Heart left ventricle (tissue), 16 donors: Measurements from ENCODE around the gene BCAN. TPM values are rescaled to one million over a fixed set of nuclear protein-coding genes. Genes with fewer than 3 reads are reported as not detected.

Experiments used
- ATAC-seq, 4 donors: fragments of 200-7000 bp; cut with Tn5 transposase; one replicate each; pipeline ENCODE4 v1.9.1; 2020 to 2022; ENCODE audit warnings: moderate library complexity in 4 of 4, mild to moderate bottlenecking in 3 of 4, moderate number of reproducible peaks in 1 of 4
- DNase-seq, 5 donors: peaks; one replicate each; pipeline ENCODE4 v3.0.0-alpha.2; 2020
- H3K27ac ChIP-seq, 12 donors: fragments of 200-600 bp; sonication (generic) in 4 of 12; one replicate each; pipeline versions ENCODE4 v1.5.0 to v1.8.0; 2016 to 2022; ENCODE audit warnings: mild to moderate bottlenecking in 2 of 12
- H3K27me3 ChIP-seq, 9 donors: fragments of 200-600 bp; sonication (generic) in 2 of 9; one replicate each; pipeline versions ENCODE4 v1.5.1 to v1.8.0; 2016 to 2022; ENCODE audit warnings: mild to moderate bottlenecking in 3 of 9
- H3K36me3 ChIP-seq, 9 donors: fragments of 200-600 bp; sonication (generic) in 2 of 9; one replicate each; pipeline versions ENCODE4 v1.5.0 to v1.8.0; 2018 to 2022; ENCODE audit warnings: mild to moderate bottlenecking in 2 of 9
- H3K4me1 ChIP-seq, 12 donors: fragments of 200-600 bp; sonication (generic) in 4 of 12; one replicate each; pipeline versions ENCODE4 v1.5.0 to v1.8.0; 2016 to 2022; ENCODE audit warnings: mild to moderate bottlenecking in 3 of 12
- H3K4me3 ChIP-seq, 12 donors: fragments of 200-600 bp; sonication (generic) in 4 of 12; one replicate each; pipeline versions ENCODE4 v1.5.0 to v1.8.0; 2017 to 2022; ENCODE audit warnings: mild to moderate bottlenecking in 9 of 12, moderate library complexity in 4 of 12
- H3K9me3 ChIP-seq, 12 donors: fragments of 200-600 bp; sonication (generic) in 4 of 12; one replicate each; pipeline versions ENCODE4 v1.5.0 to v1.8.0; 2016 to 2022; ENCODE audit warnings: mild to moderate bottlenecking in 1 of 12
- POLR2A ChIP-seq, 2 donors: fragments of 450-650 bp; IDR thresholded peaks; one replicate each; pipeline ENCODE4 v1.6.1; 2017; ENCODE audit warnings: antibody characterized with exemption in 2 of 2, mild to moderate bottlenecking in 2 of 2, moderate library complexity in 2 of 2
- WGBS, 4 donors: extraction: QIAGEN DNeasy Blood & Tissue Kit in 2 of 4; methylation state at CpG; one replicate each; pipeline versions ENCODE4 v1.1.5 to v1.1.7; 2013 to 2018; 5-methylcytosine and 5-hydroxymethylcytosine counted together
- intact Hi-C, 10 donors: fragments of 100-400 bp; cut with DNase I; formaldehyde crosslinking; loops; one replicate each; pipeline versions ENCODE4 v1.11.1 to v1.14.2; 2022
- polyA plus RNA-seq, 2 donors: library from polyadenylated mRNA; stranded (reverse); fragments of 200-250 nt; gene quantifications; one replicate each; pipeline ENCODE4 v1.2.3, GENCODE V29; 2013
- total RNA-seq, 9 donors: library from RNA; depleted of rRNA in 2 of 9; stranded (reverse); fragments of >200 nt in 2 of 9; fragmentation: NEBNext Ultra II Directional in 3 of 9; extraction: Animal tissue kit (Norgen Biotek cat#: 25700) in 3 of 9; gene quantifications; one replicate each; pipeline versions ENCODE4 v1.1.0 to v1.2.4, GENCODE V29; 2016 to 2023
- TF ChIP-seq, protein P1 (sequence below), 12 donors: fragments of 200-600 bp; sonication (generic) in 4 of 12; IDR thresholded peaks; one replicate each; pipeline versions ENCODE4 v1.5.0 to v1.8.0; 2018 to 2022; ENCODE audit warnings: antibody characterized with exemption in 12 of 12, mild to moderate bottlenecking in 5 of 12
- donor health status: ischemic (EF 13 %, LVEDD 7.1; RV severe dilation, severe dysfunction).
- donor health status: healthy with polysubstance abuse.
- donor health status: DM: no; HTN: yes; CAD: no.
- donor health status: DM: no; HTN: no; CAD: no.
- donor health status: ischemic (EF 25% LVEDD 6.9; RV normal size, moderate dysfunction).
- donor health status: ischemic (EF 25% LVEDD 5.7; RV mildly dilated, moderate dysfunction).
- donor health status: healthy.
- donor health status: DM: yes; HTN: yes; CAD: no.
- donor health status: ischemic (EF 35%, LVEDD 5.7; RV mildly dilated, moderate dysfunction).
- donor health status: nonischemic (EF 11% LVEDD 7.7; RV severe dilation, severe dysfunction).
- donor health status: DM: yes; HTN: yes; CAD: no.
- donor health status: PGD.
- donor health status: ischemic (EF 29% LVEDD 5.4; RV normal size, mild dysfunction).
- donor health status: nonischemic (EF 23%, LVEDD 6.1; RV moderate dilation, normal function).

The BCAN gene
- total and polyA plus RNA-seq, 11 donors = 0.09 to 0.27 (median 0.13) TPM; not detected in 5

DNA sequence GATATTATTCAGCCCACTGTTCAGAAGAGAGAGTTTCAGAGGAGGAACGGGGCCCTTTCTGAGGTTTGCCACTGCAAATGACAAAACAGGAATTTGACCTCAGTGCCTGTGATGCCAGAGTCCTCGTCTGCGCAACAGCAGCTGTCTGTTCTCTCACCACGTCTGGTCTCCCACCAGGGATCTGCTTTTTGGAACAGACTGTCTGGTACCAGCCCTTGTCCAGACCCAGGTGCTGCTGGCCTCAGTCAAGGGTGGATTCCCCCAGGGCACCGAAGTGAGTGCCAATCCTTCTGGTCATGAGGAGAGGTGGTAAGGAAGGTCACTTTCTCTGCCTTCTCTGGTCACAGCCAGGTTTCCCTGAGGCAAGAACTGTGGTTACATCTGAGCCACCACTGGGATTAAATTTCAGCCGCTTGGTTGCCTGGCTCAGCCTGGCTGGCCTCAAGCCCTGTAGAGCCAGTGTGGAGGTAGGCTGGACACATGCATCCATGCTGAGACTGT is 2.3 kb upstream of the BCAN start:
- Histone ChIP-seq H3K27ac (no peak overlapping the region), H3K9me3 (no peaks in the 10 kb centered on the region), H3K36me3 (no peaks in the 10 kb centered on the region), H3K27me3 (peaks cover 24 to 88% (median 51%) of the 10 kb centered on the region in 9 donors), H3K4me1 (peaks cover 0 to 19% (median 13%) of the 10 kb centered on the region in 12 donors), H3K4me3 (no peak overlapping the region)
- ATAC-seq (no peak), DNase-seq (no peak)
- 60 to 63% (median 61%) methylated on average over 6 of the region's 6 CpGs for WGBS, 4 donors
- intact Hi-C loops = no loop called here
- TF ChIP-seq POLR2A (IDR thresholded peaks at IDR 0.05) = no peak
- TF ChIP-seq, protein P1, sequence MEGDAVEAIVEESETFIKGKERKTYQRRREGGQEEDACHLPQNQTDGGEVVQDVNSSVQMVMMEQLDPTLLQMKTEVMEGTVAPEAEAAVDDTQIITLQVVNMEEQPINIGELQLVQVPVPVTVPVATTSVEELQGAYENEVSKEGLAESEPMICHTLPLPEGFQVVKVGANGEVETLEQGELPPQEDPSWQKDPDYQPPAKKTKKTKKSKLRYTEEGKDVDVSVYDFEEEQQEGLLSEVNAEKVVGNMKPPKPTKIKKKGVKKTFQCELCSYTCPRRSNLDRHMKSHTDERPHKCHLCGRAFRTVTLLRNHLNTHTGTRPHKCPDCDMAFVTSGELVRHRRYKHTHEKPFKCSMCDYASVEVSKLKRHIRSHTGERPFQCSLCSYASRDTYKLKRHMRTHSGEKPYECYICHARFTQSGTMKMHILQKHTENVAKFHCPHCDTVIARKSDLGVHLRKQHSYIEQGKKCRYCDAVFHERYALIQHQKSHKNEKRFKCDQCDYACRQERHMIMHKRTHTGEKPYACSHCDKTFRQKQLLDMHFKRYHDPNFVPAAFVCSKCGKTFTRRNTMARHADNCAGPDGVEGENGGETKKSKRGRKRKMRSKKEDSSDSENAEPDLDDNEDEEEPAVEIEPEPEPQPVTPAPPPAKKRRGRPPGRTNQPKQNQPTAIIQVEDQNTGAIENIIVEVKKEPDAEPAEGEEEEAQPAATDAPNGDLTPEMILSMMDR (IDR thresholded peaks at IDR 0.05) = no peak

DNA sequence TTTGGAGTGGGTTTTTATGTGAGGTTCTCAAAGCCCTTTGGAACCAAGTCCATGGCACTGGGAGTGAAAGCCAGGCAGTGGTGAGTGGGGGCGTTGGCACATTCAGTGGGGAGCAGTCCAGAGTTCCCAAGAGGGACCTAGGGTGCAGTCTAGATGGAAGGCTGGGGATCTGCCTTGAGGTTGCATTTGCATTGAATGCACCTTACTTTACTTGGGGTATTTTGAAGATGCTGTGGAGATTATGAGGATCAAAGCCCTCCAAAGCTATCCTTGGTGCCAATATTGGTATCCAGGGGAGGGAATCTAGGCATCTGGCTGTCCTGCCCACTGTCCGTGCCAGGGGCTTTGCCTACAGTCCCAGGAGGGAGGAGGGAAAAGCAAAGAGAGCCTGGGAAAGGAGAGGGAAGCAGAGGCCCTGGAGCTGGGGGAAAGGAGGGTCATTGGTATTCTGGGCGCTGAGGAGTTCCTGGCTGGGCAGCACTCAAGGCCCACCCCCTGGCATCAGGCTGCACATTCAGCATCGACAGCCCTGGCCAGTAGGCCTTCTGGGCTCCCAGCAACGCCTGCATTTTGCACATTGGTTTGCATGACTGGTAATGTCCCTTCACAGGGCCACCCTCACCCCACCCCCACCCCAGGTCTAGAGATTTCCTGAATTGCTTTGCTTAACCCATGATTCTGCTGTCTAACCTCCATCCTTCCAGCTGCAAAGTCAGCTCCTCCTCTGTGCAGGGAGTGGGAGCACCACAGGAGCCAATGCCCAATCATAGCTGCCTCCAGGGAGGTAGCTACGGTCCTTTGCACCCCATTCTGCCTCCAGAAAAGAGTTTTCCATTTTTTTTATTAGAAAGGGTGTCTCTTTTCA is 843 bp upstream of the BCAN start:
- H3K27me3 ChIP-seq = peaks cover 24 to 91% (median 63%) of the 10 kb centered on the region in 9 donors
- H3K4me1 ChIP-seq = peaks cover 0 to 19% (median 13%) of the 10 kb centered on the region in 12 donors
- H3K9me3 ChIP-seq = no peaks in the 10 kb centered on the region
- no peak for TF ChIP-seq POLR2A (IDR thresholded peaks at IDR 0.05)
- TF ChIP-seq, protein P1 (IDR thresholded peaks at IDR 0.05) = no peak
- DNase-seq = no peak
- no peak for ATAC-seq
- H3K36me3 ChIP-seq = no peaks in the 10 kb centered on the region
- no peak overlapping the region for H3K27ac ChIP-seq
- 34 to 56% (median 45%) methylated on average over 6 of the region's 6 CpGs for WGBS, 4 donors
- H3K4me3 ChIP-seq = peak overlapping the region in 7 of 12 donors; percentile 45 to 51 (median 47)
- intact Hi-C loops = no loop called here

DNA sequence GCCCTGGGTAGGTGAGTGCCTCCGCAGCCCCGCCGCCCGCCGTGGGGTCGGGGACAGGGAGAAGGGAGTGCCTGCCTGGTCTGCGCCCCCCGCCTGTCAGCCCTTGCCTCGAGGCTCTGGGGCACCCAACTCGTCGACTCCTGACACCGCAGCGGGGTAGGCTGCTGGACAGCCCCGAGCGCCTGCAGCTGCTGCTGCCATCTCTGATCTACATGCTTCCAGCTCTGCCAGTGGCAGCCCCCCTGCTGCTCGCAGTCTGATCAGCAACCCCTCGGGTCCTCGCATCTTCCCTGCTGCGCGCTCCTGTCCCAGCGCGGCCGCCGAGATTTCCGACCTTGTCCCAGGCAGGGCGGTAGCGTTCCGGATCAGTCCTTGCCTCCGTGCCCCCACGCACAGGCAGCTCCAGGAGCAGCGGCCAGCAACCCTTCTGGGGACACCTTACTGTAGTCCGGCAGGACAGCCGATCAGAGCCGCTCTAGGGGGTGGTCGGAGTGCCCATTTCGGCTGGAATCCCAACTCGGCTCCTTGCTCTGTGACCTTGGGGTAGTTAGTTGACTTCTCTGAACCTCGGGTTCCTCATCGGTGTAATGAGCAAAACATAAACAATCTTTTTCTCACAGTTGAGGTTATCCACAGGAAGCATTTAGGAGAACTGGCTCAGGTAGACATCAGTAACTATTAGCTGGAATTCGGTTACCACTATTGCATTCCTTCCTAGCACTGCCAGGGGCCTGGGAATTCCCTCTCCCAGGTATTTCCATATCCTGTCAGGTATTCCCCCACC is 540 bp downstream of the BCAN start:
- WGBS, 4 donors = 16 to 57% (median 33%) methylated on average over 4 to 40 of the region's 40 CpGs
- intact Hi-C loops = no loop called here
- Histone ChIP-seq H3K27ac (no peak overlapping the region), H3K4me1 (peaks cover 0 to 19% (median 13%) of the 10 kb centered on the region in 12 donors), H3K4me3 (peak overlapping the region; percentile 14 to 51 (median 46)), H3K9me3 (no peaks in the 10 kb centered on the region), H3K27me3 (peaks cover 20 to 92% (median 76%) of the 10 kb centered on the region in 9 donors), H3K36me3 (no peaks in the 10 kb centered on the region)
- TF ChIP-seq, protein P1 (IDR thresholded peaks at IDR 0.05) = no peak
- TF ChIP-seq POLR2A (IDR thresholded peaks at IDR 0.05) = no peak
- ATAC-seq (peak in 1 of 4 donors; percentile 14), DNase-seq (no peak)
